Progenitor cell of endocrine pancreas (in vitro differentiated cells): ENCODE measurements around the gene HSPA4L. TPM values are rescaled to one million over a fixed set of nuclear protein-coding genes. Genes with fewer than 3 reads are reported as not detected.
A peak's percentile ranks its signal among the peaks of the same experiment; 100 is the strongest.

ENCODE experiments used
- DNase-seq: peaks from one replicate; pipeline ENCODE4 v3.0.0; 2021; ENCODE audit warnings: low spot score; ENCODE audit not compliant: unreplicated experiment
- H3K27ac Mint-ChIP-seq: 2 replicates; pipeline ENCODE4 v1.8.0; 2021; ENCODE audit warnings: mild to moderate bottlenecking, moderate library complexity, mixed read lengths
- H3K27me3 Mint-ChIP-seq: 2 replicates; pipeline ENCODE4 v1.8.0; 2021; ENCODE audit warnings: mixed read lengths
- H3K36me3 Mint-ChIP-seq: 2 replicates; pipeline ENCODE4 v1.8.0; 2022; ENCODE audit warnings: mixed read lengths; ENCODE audit not compliant: insufficient read depth
- H3K4me1 Mint-ChIP-seq: 2 replicates; pipeline ENCODE4 v1.8.0; 2021; ENCODE audit warnings: low read depth, mixed read lengths
- H3K4me3 Mint-ChIP-seq: 2 replicates; pipeline ENCODE4 v1.8.0; 2021; ENCODE audit warnings: low read depth, mild to moderate bottlenecking, moderate library complexity, mixed read lengths
- H3K9me3 Mint-ChIP-seq: 2 replicates; pipeline ENCODE4 v1.8.0; 2021; ENCODE audit warnings: low read depth, mixed read lengths
- CTCF ChIP-seq: fragments of 200-600 bp; sonication (generic); IDR thresholded peaks from one replicate; pipeline ENCODE4 v1.5.0; 2021; ENCODE audit warnings: antibody characterized with exemption, mild to moderate bottlenecking; ENCODE audit not compliant: unreplicated experiment
- total RNA-seq: library from RNA; stranded (reverse); gene quantifications from 2 replicates; pipeline ENCODE4 v1.2.1, GENCODE V29; 2021

Gene HSPA4L
- total RNA-seq, 1 donor from 2014 or later, result 3.5 TPM

- peaks cover 8% of the 10 kb centered on the region for H3K36me3 Mint-ChIP-seq
- TF ChIP-seq CTCF, result no peak
- H3K4me3 Mint-ChIP-seq, result peak overlapping the region; percentile 99
- no peak for DNase-seq
- peak overlapping the region; percentile 99 for H3K27ac Mint-ChIP-seq
- peaks cover 10% of the 10 kb centered on the region for H3K4me1 Mint-ChIP-seq
- H3K27me3 Mint-ChIP-seq, result no peaks in the 10 kb centered on the region
- no peaks in the 10 kb centered on the region for H3K9me3 Mint-ChIP-seq
Measured at GRCh38 chr4:127881563-127881864, 99.4 kb downstream of the HSPA4L start.

- no peak overlapping the region for H3K4me3 Mint-ChIP-seq
Measured at GRCh38 chr4:127888559-127888958, 106.4 kb downstream of the HSPA4L start.

GRCh38 chr4:127889903-127890302 is 107.8 kb downstream of the HSPA4L start:
- Mint-ChIP-seq H3K27ac (no peak overlapping the region), H3K36me3 (peaks cover 15% of the 10 kb centered on the region)
- no peak for TF ChIP-seq CTCF

More at GRCh38 chr4:127888559-127888958, 106.4 kb downstream of the HSPA4L start:
- no peak for DNase-seq
- no peak overlapping the region for H3K27ac Mint-ChIP-seq
- H3K27me3 Mint-ChIP-seq, result no peaks in the 10 kb centered on the region
- peaks cover 10% of the 10 kb centered on the region for H3K36me3 Mint-ChIP-seq
- no peaks in the 10 kb centered on the region for H3K9me3 Mint-ChIP-seq
- TF ChIP-seq CTCF, result no peak
- H3K4me1 Mint-ChIP-seq, result peaks cover 4% of the 10 kb centered on the region

More at GRCh38 chr4:127889903-127890302, 107.8 kb downstream of the HSPA4L start:
- no peak for DNase-seq
- Mint-ChIP-seq H3K4me1 (peaks cover 4% of the 10 kb centered on the region), H3K9me3 (no peaks in the 10 kb centered on the region), H3K4me3 (no peak overlapping the region), H3K27me3 (no peaks in the 10 kb centered on the region)

Other genes with a start within 250 kb of the HSPA4L start
- 18.0 and 18.8 TPM in 2 replicates for gene INTU, start 149.4 kb upstream of the HSPA4L start, total RNA-seq
- gene SLC25A31, start 51.9 kb upstream of the HSPA4L start, total RNA-seq, result not detected in 2 replicates
- gene PLK4, start 98.6 kb downstream of the HSPA4L start, total RNA-seq, result 21.7 and 24.7 TPM in 2 replicates
- gene MFSD8, start 182.9 kb downstream of the HSPA4L start, total RNA-seq, result 28.7 and 32.6 TPM in 2 replicates
- 19.4 and 19.9 TPM in 2 replicates for gene ABHD18, start 183.1 kb downstream of the HSPA4L start, total RNA-seq